DMS 273 (cell line): ENCODE data around the gene ALKBH4.
"Not testable (repeated sequence)": the region's sequence is repeated elsewhere in the genome, so short reads cannot be mapped to it uniquely, and the experiment has no call there.

Source experiments
- DNase-seq: peaks from one replicate; lab custom pipeline; 2025; ENCODE audit not compliant: unreplicated experiment; lab: John Stamatoyannopoulos, UW

Gene ALKBH4, protein sequence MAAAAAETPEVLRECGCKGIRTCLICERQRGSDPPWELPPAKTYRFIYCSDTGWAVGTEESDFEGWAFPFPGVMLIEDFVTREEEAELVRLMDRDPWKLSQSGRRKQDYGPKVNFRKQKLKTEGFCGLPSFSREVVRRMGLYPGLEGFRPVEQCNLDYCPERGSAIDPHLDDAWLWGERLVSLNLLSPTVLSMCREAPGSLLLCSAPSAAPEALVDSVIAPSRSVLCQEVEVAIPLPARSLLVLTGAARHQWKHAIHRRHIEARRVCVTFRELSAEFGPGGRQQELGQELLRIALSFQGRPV

DNA sequence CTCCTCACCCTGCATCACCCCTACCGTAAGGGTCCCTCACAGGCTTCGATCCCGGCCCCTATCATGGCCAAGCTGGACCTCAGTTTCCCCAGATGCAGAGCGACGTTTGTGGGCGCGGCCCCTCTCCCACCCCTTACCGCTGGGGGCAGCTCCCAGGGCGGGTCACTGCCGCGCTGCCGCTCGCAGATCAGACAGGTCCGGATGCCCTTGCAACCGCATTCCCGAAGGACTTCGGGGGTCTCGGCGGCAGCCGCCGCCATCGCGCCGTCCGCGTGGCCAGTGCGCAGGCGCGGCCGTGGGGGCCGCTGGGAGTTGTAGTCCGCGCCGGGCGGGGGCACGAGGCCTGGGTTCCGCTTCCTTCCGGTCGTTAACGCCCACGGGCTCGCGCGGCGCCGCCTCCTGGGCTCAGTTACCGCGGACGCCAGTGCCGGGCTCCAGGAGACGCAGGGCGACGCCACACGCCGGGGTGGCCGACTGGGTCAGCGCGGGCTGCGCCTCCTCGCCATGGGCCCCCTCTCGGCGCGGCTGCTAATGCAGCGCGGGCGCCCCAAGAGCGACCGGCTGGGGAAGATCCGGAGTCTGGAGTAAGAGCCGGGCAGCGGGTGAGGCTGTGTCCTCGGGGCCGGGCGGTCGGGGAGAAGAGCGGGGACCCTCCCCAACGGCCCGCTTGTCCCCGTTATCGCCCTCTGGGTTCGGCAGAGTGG, at the start of gene ALKBH4, which contains the start of gene LRWD1:
ALKBH4 (minus strand) TSS at position 287 of the 704 bp plus-strand sequence; CDS start at position 260, 27 bp downstream.
LRWD1 (plus strand) TSS at position 408 of the 704 bp plus-strand sequence; CDS start at position 505, 97 bp downstream.
- DNase-seq, result peak; percentile 98

DNA sequence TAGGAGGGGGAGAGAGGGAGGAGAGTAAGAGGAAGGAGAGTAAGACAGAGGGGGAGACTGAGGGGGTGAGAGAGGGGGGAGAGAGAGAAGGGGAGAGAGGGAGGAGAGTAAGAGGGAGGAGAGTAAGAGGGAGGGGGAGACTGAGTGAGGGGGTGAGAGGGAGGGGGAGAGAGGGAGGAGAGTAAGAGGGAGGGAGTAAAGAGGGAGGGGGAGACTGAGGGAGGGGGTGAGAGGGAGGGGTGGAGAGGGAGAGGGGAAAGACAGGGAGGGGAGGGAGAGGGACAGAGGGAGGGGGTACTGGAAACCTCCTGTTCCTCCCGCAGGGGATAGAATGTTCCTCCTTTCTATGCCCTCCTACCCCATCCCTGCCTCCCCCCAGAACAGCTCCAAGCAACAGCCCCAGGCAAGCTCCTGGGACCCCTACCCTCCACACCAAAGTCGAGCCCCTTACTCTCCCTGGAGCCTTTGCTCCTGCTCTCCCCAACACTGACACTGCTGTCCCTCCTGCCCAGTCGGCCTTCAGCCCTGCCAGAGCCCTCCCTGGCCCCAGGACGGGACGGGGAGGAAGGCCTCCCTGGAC, 48.1 kb upstream of the ALKBH4 start:
- DNase-seq, result not testable (repeated sequence)

DNA sequence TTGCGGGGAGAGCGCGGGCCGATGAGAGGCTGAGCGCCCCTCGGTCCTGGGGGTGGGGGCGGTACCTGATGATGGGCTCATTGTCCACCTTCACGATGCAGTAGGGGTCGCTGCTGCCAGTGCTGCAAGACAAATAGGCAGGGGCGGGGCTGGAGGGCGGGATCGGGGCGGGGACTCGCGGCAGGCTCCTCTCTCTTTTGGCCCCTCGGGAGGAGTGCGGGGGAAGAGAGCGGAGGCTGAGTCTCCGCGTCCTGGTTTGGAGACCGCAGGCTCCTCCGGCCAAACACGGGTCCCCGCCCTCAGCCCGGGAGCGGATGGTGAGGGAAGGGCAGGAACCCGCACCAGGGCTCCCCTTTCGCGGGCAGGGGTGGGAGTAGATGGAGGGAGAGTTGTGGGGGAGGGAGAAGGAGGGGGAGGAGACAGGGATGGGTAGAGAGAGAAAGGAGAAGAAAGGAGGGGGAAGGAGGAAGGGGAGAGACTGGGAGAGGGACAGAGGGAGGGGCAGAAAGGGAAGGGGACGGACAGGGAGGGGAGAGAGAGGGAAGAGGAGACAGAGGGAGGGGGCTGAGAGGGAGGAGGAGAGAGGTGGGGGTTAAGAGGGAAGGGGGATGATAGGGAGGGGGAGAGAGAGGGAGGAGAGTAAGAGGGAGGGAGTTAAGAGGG, 47.3 kb upstream of the ALKBH4 start:
- DNase-seq, result not testable (repeated sequence)

DNA sequence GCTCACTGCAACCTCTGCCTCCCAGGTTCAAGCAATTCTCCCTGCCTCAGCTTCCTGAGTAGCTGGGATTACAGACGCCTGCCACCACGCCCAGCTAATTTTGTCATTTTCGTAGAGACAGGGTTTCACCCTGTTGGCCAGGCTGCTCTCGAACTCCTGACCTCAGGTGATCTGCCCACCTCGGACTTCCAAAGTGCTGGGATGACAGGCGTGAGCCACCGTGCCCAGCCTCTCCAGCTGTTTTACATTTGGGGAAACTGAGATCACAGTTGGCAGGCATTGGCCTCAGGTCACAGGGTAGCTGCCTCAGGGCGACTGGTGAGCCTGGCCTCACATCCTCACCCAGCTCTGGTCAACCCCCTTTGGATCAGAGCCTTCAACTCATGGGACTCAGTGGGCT, 45.9 kb upstream of the ALKBH4 start:
- DNase-seq, result not testable (repeated sequence)

DNA sequence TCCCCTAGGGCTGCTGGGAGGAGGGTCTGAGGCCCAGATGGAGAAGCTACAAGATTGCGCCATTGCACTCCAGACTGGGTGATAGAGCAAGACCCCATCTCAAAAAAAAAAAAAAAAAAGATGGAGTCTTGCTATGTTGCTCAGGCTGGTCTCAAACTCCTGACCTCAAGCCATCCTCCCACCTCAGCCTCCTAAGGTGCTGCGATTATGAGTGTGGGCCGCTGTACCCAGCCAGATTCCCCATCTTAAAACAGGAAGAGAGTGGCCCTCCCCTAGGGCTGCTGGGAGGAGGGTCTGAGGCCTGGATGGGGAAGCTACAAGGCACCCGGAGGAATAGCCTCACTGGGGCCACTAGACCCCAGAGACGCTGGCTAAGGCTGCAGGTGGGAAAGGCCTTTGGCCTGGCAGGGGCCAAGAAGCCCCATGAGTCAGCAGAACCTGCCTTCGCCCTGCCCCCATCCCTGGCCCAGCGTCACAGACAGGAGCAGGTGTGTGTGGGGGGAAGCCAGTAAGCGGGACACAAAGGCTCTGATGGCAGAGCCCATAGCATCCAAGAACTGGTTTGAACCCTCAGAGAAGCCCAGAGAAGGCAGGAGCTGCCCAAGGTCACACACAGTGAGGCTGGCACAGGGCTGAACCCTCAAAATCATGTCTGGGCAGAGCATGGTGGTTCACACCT, 42.9 kb upstream of the ALKBH4 start:
- not testable (repeated sequence) for DNase-seq

DNA sequence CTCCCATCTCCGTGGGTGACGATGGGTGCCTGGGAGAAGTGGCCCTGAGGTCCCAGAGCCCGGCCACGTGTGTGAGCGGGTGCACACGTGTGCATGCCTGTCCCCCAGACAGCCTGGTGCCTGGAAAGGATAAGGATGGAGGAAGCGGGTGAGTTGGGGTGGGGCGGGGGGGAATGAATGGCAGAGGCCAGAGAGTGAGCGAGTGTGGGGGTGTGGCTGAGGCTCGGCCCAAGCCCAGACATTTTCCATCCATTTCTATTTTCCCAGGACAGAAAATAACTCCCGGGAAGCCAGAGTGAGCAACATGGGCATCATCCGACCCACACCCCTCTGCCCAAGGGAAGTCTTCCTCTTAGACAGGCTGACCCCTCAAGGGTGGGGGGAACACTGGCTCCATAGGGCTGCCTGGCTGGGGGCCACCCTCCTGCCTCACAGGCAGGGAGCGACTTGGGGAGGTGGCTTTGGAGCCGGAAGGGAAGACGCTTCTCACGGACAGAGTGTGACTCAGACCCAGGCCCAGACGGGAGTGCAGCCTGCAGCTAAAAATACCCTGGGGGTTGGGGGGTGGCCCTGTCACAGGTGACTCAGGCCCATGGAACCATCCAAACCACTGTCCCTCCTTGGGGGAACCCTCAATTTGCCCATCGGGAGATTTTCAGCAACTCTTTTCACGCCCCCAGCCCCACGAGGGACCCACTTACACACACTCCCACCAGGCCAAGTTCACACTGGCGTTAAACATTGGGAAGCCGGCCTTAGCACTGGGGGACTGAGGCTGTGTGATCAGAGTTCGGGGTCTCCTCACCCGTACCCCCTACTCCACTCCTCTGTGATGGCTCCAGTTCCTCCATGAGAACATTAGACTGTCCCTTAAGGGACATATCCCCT, 40.9 kb upstream of the ALKBH4 start:
- DNase-seq, result not testable (repeated sequence)

DNA sequence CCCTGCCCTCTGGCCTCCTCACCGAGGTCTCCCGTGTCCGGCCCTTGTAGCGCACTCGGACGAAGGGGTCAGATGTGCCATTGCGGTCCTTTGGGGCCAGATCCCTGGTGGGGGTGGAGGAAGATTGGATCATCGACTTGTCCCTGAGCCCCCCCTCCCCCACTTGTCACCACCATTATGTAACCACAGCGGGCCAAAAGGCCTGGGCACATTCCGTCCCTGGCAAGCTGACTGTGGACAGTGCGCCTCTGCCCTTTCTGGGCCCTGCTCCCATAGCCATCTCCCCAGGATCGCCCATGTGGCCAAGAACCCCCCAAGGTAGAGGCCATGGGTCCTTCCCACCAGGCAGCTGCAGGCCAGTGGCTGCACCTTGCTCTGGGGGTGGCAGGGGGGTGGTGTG, 38.5 kb upstream of the ALKBH4 start:
- DNase-seq, result not testable (repeated sequence)

DNA sequence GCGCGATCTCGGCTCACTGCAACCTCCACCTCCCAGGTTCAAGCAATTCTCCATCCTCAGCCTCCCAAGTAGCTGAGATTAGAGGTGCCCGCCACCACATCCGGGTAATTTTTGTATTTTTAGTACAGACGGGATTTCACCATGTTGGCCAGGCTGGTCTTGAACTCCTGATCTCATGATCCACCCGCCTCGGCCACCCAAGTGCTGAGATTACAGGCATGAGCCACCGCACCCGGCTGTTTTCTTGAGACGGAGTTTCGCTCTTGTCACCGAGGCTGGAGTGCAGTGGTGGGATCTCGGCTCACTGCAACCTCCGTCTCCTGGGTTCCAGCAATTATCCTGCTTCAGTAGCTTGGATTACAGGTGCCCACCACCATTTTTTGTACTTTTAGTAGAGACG, 33.7 kb upstream of the ALKBH4 start:
- DNase-seq, result not testable (repeated sequence)

DNA sequence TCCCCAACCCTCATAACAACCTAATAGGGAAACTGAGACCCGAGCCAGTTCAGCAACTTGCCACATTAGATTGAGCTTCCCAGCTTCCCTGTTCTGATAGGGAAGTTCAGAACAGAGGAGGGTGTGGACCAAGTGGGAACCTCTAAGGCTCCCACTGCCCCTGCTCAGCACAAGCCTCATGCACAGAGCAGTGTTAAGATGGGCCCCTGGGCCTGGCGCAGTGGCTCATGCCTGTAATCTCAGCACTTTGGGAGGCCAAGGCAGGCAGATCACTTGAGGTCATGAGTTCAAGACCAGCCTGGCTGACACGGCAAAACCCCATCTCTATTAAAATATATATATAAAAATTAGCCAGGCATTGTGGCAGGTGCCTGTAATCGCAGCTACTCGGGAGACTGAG, 32.6 kb upstream of the ALKBH4 start:
- DNase-seq, result not testable (repeated sequence)

DNA sequence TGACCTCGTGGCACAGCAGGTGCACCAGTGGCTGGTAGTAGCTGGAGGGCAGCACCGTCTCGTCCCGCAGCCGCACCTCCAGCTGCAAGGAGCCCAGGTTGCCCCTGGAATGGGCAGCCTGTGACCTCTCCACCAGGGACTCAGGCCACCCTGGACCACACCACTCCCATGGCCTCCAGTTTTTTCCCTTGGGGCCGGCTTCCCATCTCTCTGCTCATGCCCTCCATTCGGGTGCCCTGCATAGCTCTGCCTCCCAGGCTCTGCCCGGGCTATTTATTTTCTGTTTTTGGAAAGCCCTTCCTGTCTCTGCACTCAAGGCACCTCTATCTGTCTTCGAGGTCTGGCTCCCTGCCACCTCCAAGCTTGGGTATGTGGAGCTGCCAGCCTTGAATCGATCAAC, 32.2 kb upstream of the ALKBH4 start:
- not testable (repeated sequence) for DNase-seq

DNA sequence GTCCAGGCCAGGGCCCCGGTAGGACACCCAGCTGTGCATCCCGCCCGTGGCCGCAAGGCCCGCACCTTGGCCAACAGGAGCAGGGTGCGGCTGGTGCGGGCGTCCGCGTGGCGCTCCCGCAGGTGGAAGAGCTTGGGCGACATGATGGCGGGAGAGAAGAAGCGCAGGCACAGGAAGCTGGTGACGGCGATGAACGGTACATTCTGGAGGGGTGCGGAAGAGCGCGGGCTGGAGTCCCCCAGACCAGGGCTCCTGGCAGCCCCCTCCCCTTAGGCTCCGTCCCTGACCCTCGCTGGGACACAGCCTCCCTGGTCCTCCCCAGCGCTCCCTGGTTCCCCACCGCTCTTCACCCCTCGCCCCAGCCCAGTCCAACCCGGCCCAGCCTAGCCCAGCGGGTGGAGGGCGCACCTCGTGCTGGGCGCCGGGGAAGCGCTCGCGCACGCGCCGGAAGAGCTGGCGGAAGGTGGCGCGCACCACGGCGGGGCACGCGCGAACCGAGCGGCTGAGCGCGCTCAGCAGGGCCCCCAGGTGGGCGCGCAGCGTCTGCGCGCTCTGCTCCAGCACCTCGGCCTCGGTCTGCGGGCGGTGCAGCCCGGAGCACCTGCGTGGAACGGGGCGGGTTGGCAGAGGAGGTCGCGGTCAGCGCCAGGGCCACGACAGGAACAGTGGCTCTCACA, 29.9 kb upstream of the ALKBH4 start:
- not testable (repeated sequence) for DNase-seq

DNA sequence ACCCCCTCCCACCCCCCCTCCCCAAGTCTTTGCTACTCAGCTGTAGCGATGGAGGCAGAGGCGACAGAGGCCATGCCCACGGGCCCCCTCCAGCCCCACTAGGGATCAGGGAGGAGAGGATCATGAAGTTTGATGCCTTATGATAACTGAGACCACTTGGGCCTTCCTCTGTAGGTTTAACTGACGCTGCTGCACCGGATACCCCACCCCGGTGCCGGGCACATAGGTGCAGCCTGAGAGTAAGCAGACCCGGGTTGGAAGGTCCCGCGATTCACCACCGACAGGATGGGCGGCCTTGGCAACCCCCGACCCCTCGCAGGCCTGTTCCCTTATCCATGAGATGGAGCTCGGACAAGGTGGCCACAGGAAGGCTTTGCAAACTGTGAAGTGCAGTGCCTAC, 29.4 kb upstream of the ALKBH4 start:
- DNase-seq, result not testable (repeated sequence)

DNA sequence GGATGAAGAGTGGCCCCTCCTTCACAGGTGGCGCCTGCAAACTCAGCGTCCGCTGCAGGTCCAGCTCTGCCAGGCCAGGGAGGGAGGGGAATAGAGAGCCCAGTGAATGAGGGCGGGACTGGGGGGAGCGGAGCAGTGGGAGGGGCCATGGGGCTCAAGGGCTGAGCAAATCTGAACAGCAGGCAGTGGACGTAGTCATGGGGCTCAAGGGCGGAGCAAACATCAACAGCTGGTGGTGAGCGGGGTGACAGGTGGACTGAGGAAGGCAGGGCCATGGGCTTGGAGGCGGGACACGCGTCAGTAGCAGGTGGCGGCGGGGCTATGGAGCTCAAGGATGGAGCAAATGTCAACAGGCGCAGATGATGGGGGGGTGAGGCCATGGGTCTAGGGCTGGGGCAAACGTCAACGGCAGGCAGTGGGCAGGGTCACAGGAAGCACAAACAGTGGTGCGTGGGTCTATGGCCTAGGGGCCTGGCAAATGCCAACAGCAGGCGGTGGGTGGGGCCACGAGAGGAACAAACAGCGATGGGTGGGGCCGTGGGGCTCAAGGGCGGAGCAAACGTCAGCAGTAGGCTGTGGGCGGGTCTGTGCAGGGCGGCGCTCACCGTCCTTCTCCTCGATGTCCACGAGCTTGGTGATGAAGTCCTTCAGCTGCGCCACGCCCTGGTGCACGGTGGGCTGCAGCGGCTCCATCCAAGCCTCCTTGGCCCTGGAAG, 28.7 kb upstream of the ALKBH4 start:
- DNase-seq, result not testable (repeated sequence)

DNA sequence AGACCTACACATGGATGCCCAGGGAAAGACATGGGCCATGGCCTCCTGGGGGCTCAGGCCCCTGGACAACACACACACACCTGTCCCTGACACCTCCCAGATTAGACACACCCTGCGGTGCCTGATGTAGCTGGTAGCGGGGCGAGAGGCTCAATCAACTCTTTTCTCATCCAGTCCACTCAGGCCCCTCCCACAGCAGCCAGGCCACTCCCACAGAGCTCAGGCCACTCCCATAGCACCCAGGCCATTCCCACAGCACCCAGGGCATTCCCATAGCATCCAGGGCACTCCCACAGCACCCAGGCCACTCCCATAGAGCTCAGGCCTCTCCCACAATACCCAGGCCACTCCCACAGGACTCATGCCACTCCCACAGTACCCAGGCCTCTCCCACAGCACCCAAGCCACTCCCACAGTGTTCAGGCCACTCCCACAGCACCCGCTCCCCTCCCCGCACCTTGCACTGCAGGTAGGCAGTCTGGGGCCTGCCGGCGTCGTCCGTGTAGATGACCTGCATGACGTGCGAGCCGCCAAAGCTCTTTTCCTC, 25.9 kb upstream of the ALKBH4 start:
- not testable (repeated sequence) for DNase-seq

DNA sequence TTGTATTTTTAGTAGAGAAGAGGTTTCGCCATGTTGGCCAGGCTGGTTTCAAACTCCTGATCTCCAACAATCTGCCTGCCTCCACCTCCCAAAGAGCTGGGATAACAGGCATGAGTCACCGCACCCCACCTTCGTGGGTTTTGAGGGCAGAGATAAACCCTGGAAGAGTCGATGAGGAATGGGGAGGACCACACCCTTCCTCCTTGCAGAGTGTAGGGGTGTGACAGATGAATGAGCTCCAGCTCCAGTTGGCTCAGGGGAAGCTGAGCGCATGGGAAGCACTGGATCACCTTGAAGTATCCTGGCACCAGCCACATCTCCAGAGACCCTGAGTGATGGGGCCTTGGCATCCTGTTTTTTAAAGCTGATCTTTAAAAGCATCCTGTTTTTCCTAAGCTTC, 19.7 kb upstream of the ALKBH4 start:
- DNase-seq, result not testable (repeated sequence)

DNA sequence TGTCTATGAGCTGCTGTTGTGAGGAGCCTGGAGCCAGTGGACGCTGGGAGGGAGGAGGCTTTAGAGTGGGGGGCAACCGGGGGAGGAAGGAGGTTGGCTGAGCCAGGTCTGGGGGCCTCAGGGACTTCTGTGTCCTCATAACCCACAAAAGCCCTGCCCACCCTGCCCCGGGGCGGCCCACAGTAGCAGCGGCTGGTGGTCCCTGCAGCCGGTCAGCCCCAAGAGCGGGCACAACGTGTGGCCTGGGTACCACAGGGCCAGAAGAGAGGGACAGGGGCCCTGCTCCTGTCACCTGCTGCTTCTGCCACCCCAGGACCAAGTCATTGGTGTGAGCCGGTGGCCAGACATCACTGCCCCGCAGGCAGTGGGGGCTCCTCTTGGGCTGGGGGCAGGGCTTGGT, 17.3 kb upstream of the ALKBH4 start:
- not testable (repeated sequence) for DNase-seq

DNA sequence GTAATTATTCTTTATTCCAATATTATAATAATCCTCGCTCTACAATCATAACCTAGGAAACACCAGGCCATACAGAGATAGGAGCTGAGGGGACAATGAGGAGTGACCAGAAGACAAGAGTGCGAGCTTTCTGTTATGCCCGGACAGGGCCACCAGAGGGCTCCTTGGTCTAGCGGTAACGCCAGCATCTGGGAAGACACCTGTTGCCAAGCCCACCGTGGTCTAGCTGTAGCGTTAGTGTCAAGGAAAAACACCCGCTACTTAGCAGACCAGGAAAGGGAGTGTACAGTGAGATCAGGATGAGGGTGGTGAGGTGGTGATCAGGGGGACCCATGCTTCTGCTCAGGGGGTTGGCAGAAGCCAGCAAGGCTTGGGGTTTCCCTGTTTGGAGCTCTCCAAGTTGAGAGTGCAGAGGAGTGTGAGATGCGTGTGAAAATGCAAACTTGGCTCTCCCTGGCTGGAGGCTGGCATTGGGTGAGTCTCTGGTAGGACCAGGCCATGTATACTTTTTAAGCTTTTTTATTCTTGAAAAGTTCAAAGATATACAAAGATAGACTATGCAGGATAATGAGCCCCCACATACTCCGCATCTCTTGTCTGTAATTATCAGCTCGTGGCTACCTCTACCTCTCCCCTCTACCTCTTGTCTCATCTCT, 15.4 kb upstream of the ALKBH4 start:
- not testable (repeated sequence) for DNase-seq

DNA sequence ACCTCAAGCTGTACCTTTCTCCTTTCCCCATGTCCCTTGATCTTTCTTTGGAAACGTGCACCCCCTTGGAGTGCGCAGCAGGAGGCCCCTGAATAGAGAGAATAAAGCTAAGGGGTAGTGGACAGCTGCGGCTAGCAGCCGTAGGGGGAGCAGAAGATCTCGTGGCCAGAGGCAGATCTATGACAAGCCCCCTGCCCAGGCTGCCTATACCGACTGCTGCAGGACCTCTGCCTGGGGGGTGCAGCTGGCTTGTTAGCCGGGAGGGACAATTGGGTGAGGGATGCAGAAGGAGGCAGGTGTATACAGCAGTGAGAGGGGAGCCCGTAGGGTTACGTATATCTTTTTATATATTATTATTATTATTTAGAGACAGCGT, 14.5 kb upstream of the ALKBH4 start:
- not testable (repeated sequence) for DNase-seq
